Measurements from ENCODE around the gene PRSS21. TPM values are rescaled to one million over a fixed set of nuclear protein-coding genes. Genes with fewer than 3 reads are reported as not detected.

PRSS21 gene
- polyA plus RNA-seq, 1 donor: 0.49 TPM

DNA sequence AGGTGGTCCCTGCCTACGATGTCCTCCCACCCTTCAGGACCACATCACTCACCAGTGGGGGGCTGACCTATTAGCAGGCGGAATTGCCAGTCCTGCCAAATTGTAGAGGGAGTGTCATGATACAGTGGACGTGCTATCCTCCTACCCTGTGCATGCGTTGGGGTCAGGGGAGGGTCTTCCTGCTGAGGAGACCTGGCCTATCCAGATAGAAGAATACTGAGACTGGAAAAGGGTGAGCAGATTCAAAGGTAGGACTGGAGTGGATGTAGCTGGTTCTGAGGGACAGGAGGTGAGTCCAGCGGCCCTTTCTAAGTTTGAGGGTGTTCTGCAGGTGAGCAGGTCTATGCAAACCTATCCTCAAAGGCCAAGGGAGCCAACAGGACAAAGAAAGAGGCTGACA is 10.8 kb upstream of the PRSS21 start:
- no peak for DNase-seq
- H3K27ac ChIP-seq (ENCODE audit: low read length): no peak overlapping the region
- no CpG with 5 or more reads among the region's 5 CpGs for WGBS (ENCODE audit: insufficient coverage, low lambda C conversion rate)

GRCh38 chr16:2808181-2808580 is 8.9 kb upstream of the PRSS21 start:
- 80% methylated on average over 1 of the region's 7 CpGs for WGBS (ENCODE audit: insufficient coverage, low lambda C conversion rate)
- DNase-seq: no peak
- H3K9me3 ChIP-seq (ENCODE audit: control insufficient read depth, low read depth, low read length): peaks cover 18% of the 10 kb centered on the region

More for the DNA sequence above, 10.8 kb upstream of the PRSS21 start:
- H3K4me3 ChIP-seq (ENCODE audit: low read length): no peak overlapping the region
- H3K4me1 ChIP-seq (ENCODE audit: control insufficient read depth, insufficient read depth, low read length): no peaks in the 10 kb centered on the region
- no peaks in the 10 kb centered on the region for H3K36me3 ChIP-seq (ENCODE audit: control insufficient read depth, insufficient read depth, low read length)
- H3K27me3 ChIP-seq (ENCODE audit: control insufficient read depth, insufficient read depth, low read length): no peaks in the 10 kb centered on the region
- H3K9me3 ChIP-seq (ENCODE audit: control insufficient read depth, low read depth, low read length): peaks cover 25% of the 10 kb centered on the region

DNA sequence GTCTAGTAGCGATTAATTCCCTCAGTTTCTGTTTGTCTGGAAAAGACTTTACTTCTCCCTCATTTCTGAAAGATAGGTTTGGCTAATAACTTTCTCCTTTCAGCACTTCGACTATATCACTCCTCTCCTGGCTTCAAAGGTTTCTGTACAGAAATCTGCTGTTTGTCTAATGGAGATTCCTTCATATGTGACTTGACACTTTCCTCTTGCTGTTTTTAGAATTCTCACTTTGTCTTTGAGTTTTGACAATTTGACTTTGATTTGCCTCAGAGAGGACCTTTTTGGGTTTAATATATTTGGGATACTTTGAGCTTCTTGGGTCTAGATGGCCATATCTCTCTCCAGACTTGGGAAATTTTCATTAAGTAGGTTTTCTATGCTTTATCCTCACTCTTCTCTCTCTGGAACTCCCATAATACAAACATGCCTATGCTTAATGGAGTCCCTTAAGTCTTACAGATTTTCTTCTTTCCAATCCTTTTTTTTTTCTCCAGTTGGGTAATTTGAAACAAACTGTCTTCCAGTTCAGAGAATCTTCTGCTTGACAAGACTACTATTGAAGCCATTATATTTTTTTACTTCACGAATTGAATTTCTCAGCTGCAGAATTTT is 7.8 kb upstream of the PRSS21 start:
- Histone ChIP-seq H3K4me3 (ENCODE audit: low read length) (no peak overlapping the region), H3K9me3 (ENCODE audit: control insufficient read depth, low read depth, low read length) (peaks cover 9% of the 10 kb centered on the region), H3K27me3 (ENCODE audit: control insufficient read depth, insufficient read depth, low read length) (no peaks in the 10 kb centered on the region), H3K36me3 (ENCODE audit: control insufficient read depth, insufficient read depth, low read length) (no peaks in the 10 kb centered on the region), H3K27ac (ENCODE audit: low read length) (no peak overlapping the region), H3K4me1 (ENCODE audit: control insufficient read depth, insufficient read depth, low read length) (no peaks in the 10 kb centered on the region)
- WGBS (ENCODE audit: insufficient coverage, low lambda C conversion rate): 73% methylated on average over 3 of the region's 3 CpGs
- no peak for DNase-seq

More at GRCh38 chr16:2808181-2808580, 8.9 kb upstream of the PRSS21 start:
- H3K4me3 ChIP-seq (ENCODE audit: low read length): no peak overlapping the region
- no peaks in the 10 kb centered on the region for H3K4me1 ChIP-seq (ENCODE audit: control insufficient read depth, insufficient read depth, low read length)
- H3K27ac ChIP-seq (ENCODE audit: low read length): no peak overlapping the region
- H3K27me3 ChIP-seq (ENCODE audit: control insufficient read depth, insufficient read depth, low read length): no peaks in the 10 kb centered on the region
- no peaks in the 10 kb centered on the region for H3K36me3 ChIP-seq (ENCODE audit: control insufficient read depth, insufficient read depth, low read length)

DNA sequence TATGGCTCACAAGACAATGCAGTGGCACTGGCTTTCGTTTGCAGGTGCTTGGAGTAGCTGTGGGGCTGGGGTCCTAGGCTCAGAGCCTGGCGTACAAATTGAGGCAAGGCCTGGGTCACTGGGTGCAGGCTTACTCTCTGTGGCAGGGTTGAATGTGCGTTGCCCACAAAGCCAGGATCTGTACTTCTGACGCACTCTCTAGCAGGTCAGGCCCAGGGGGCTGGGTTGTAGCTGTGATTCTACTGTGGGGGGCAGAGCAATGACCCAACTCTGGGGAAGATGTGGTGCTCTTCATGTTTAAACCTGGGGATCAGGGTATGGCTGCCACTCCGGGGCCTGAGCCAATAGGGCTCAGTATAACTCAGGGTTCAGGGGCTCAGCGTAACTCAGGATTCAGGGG is 6.4 kb upstream of the PRSS21 start:
- H3K27ac ChIP-seq (ENCODE audit: low read length): no peak overlapping the region
- H3K4me1 ChIP-seq (ENCODE audit: control insufficient read depth, insufficient read depth, low read length): peaks cover 8% of the 10 kb centered on the region
- no peaks in the 10 kb centered on the region for H3K27me3 ChIP-seq (ENCODE audit: control insufficient read depth, insufficient read depth, low read length)
- no CpG with 5 or more reads among the region's 6 CpGs for WGBS (ENCODE audit: insufficient coverage, low lambda C conversion rate)
- DNase-seq: no peak
- no peaks in the 10 kb centered on the region for H3K9me3 ChIP-seq (ENCODE audit: control insufficient read depth, low read depth, low read length)
- H3K4me3 ChIP-seq (ENCODE audit: low read length): no peak overlapping the region
- no peaks in the 10 kb centered on the region for H3K36me3 ChIP-seq (ENCODE audit: control insufficient read depth, insufficient read depth, low read length)

GRCh38 chr16:2811703-2812471 is 5.2 kb upstream of the PRSS21 start:
- Histone ChIP-seq H3K4me1 (ENCODE audit: control insufficient read depth, insufficient read depth, low read length) (peaks cover 11% of the 10 kb centered on the region), H3K9me3 (ENCODE audit: control insufficient read depth, low read depth, low read length) (no peaks in the 10 kb centered on the region), H3K4me3 (ENCODE audit: low read length) (no peak overlapping the region), H3K36me3 (ENCODE audit: control insufficient read depth, insufficient read depth, low read length) (no peaks in the 10 kb centered on the region), H3K27me3 (ENCODE audit: control insufficient read depth, insufficient read depth, low read length) (no peaks in the 10 kb centered on the region), H3K27ac (ENCODE audit: low read length) (no peak overlapping the region)
- no CpG with 5 or more reads among the region's 15 CpGs for WGBS (ENCODE audit: insufficient coverage, low lambda C conversion rate)
- DNase-seq: no peak

- no peak for DNase-seq
- Histone ChIP-seq H3K4me1 (ENCODE audit: control insufficient read depth, insufficient read depth, low read length) (peaks cover 11% of the 10 kb centered on the region), H3K4me3 (ENCODE audit: low read length) (no peak overlapping the region), H3K27me3 (ENCODE audit: control insufficient read depth, insufficient read depth, low read length) (no peaks in the 10 kb centered on the region), H3K36me3 (ENCODE audit: control insufficient read depth, insufficient read depth, low read length) (no peaks in the 10 kb centered on the region), H3K27ac (ENCODE audit: low read length) (no peak overlapping the region), H3K9me3 (ENCODE audit: control insufficient read depth, low read depth, low read length) (no peaks in the 10 kb centered on the region)
- WGBS (ENCODE audit: insufficient coverage, low lambda C conversion rate): no CpG with 5 or more reads among the region's 7 CpGs
Observed at GRCh38 chr16:2813771-2814221, 3.2 kb upstream of the PRSS21 start.

- Histone ChIP-seq H3K27me3 (ENCODE audit: control insufficient read depth, insufficient read depth, low read length) (no peaks in the 10 kb centered on the region), H3K36me3 (ENCODE audit: control insufficient read depth, insufficient read depth, low read length) (no peaks in the 10 kb centered on the region), H3K9me3 (ENCODE audit: control insufficient read depth, low read depth, low read length) (no peaks in the 10 kb centered on the region), H3K27ac (ENCODE audit: low read length) (no peak overlapping the region), H3K4me3 (ENCODE audit: low read length) (no peak overlapping the region), H3K4me1 (ENCODE audit: control insufficient read depth, insufficient read depth, low read length) (peaks cover 11% of the 10 kb centered on the region)
- DNase-seq: no peak
- WGBS (ENCODE audit: insufficient coverage, low lambda C conversion rate): no CpG with 5 or more reads among the region's 20 CpGs
Observed at GRCh38 chr16:2814551-2815298, 2.3 kb upstream of the PRSS21 start.

- H3K27me3 ChIP-seq (ENCODE audit: control insufficient read depth, insufficient read depth, low read length): no peaks in the 10 kb centered on the region
- DNase-seq: peak; percentile 37 to 65
Observed at GRCh38 chr16:2815299-2815771, 1.7 kb upstream of the PRSS21 start.

DNA sequence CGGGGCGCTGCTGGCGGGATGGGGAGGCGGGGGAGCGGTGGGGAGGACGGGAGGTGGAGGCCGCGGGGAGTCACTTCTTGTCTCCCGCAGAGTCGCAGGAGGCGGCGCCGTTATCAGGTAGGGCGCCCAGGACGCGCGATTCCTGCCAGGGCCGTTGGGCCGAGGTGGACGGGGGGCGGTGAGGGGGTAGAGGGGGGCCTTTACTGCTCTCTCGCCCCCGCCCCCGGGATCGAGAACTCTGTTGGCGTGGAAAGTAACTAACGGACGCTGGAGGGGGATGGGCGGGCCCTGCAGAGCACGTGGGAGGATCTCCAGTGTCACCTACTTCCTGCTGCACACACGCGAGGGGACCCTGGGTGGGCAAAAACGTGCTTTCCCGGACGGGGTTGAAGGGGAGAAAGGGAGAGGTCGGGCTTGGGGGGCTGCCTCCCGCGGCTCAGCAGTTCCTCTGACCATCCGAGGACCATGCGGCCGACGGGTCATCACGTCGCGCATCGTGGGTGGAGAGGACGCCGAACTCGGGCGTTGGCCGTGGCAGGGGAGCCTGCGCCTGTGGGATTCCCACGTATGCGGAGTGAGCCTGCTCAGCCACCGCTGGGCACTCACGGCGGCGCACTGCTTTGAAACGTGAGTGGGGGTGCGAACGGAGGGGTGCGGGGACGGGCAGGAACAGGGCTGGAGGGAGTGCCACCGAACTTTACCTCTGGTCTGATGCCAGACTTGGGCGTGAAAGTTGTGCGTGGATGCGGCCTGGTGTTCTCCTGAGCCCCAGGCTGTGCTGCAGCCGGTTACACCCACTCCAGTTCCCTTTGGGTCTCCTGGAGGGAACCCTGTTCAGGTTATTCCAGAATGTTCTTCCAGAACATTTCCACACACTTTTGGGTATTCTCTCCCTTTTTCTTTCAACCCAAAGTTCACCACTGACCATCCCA is 569 bp downstream of the PRSS21 start:
- Histone ChIP-seq H3K9me3 (ENCODE audit: control insufficient read depth, low read depth, low read length) (no peaks in the 10 kb centered on the region), H3K4me3 (ENCODE audit: low read length) (no peak overlapping the region), H3K27ac (ENCODE audit: low read length) (no peak overlapping the region), H3K36me3 (ENCODE audit: control insufficient read depth, insufficient read depth, low read length) (no peaks in the 10 kb centered on the region), H3K27me3 (ENCODE audit: control insufficient read depth, insufficient read depth, low read length) (no peaks in the 10 kb centered on the region), H3K4me1 (ENCODE audit: control insufficient read depth, insufficient read depth, low read length) (peaks cover 11% of the 10 kb centered on the region)
- WGBS (ENCODE audit: insufficient coverage, low lambda C conversion rate): 88% methylated on average over 5 of the region's 68 CpGs
- no peak for DNase-seq

More at GRCh38 chr16:2815299-2815771, 1.7 kb upstream of the PRSS21 start:
- peaks cover 11% of the 10 kb centered on the region for H3K4me1 ChIP-seq (ENCODE audit: control insufficient read depth, insufficient read depth, low read length)
- WGBS (ENCODE audit: insufficient coverage, low lambda C conversion rate): no CpG with 5 or more reads among the region's 10 CpGs
- no peaks in the 10 kb centered on the region for H3K9me3 ChIP-seq (ENCODE audit: control insufficient read depth, low read depth, low read length)
- H3K36me3 ChIP-seq (ENCODE audit: control insufficient read depth, insufficient read depth, low read length): no peaks in the 10 kb centered on the region
- H3K4me3 ChIP-seq (ENCODE audit: low read length): no peak overlapping the region
- H3K27ac ChIP-seq (ENCODE audit: low read length): no peak overlapping the region
